ENCODE measurements around the gene MORC3.
"Not testable (repeated sequence)": the region's sequence is repeated elsewhere in the genome, so short reads cannot be mapped to it uniquely, and the experiment has no call there.

MORC3 gene

DNA sequence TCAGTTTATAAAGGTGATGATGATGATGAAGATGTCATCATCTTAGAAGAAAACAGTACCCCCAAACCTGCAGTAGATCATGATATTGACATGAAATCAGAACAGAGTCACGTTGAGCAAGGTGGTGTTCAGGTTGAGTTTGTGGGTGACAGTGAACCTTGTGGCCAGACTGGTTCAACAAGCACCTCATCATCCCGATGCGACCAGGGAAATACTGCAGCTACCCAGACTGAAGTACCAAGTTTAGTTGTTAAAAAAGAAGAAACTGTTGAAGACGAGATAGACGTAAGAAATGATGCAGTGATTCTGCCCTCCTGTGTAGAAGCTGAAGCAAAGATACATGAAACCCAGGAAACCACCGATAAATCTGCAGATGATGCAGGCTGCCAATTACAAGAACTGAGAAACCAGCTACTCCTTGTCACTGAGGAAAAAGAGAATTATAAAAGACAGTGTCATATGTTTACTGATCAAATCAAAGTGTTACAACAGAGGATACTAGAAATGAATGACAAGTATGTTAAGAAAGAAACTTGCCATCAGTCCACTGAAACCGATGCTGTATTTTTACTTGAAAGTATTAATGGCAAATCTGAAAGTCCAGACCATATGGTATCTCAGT lies 49.2 kb downstream of the MORC3 start:
- H3K4me3 ChIP-seq (ENCODE audit: low read length) = no peak overlapping the region
- H3K27me3 ChIP-seq (ENCODE audit: control insufficient read depth, insufficient read depth, low read length) = no peaks in the 10 kb centered on the region
- H3K36me3 ChIP-seq (ENCODE audit: control insufficient read depth, low read depth, low read length) = peaks cover 77% of the 10 kb centered on the region
- no peaks in the 10 kb centered on the region for H3K9me3 ChIP-seq (ENCODE audit: control insufficient read depth, low read depth, low read length)
- H3K9ac ChIP-seq (ENCODE audit: low read length) = no peak overlapping the region
- H3K27ac ChIP-seq (ENCODE audit: low read length) = no peak overlapping the region
- no peaks in the 10 kb centered on the region for H3K4me1 ChIP-seq (ENCODE audit: control insufficient read depth, low read depth, low read length)

DNA sequence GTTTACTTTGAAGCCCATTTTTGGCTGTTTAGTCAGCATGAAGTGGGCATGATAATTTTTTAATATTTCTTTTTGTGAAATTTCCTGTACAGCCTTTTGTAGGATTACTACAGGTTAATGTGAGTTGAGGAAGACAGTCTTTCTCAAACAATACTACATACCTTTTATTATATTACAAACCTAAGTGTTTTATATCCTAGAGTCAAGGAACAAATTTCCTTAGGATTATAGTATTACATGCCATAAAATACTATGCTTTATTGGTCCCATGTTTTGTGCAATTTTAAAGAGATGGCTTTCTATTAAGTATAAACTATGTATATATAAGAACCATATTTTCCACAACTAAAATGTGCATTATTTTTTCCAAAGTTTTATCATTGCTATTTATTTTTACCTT lies 56.0 kb downstream of the MORC3 start:
- H3K9me3 ChIP-seq (ENCODE audit: control insufficient read depth, low read depth, low read length) = no peaks in the 10 kb centered on the region
- H3K27me3 ChIP-seq (ENCODE audit: control insufficient read depth, insufficient read depth, low read length) = no peaks in the 10 kb centered on the region
- no peaks in the 10 kb centered on the region for H3K4me1 ChIP-seq (ENCODE audit: control insufficient read depth, low read depth, low read length)
- H3K4me3 ChIP-seq (ENCODE audit: low read length) = no peak overlapping the region
- H3K36me3 ChIP-seq (ENCODE audit: control insufficient read depth, low read depth, low read length) = peaks cover 43% of the 10 kb centered on the region
- no peak overlapping the region for H3K9ac ChIP-seq (ENCODE audit: low read length)
- H3K27ac ChIP-seq (ENCODE audit: low read length) = no peak overlapping the region

DNA sequence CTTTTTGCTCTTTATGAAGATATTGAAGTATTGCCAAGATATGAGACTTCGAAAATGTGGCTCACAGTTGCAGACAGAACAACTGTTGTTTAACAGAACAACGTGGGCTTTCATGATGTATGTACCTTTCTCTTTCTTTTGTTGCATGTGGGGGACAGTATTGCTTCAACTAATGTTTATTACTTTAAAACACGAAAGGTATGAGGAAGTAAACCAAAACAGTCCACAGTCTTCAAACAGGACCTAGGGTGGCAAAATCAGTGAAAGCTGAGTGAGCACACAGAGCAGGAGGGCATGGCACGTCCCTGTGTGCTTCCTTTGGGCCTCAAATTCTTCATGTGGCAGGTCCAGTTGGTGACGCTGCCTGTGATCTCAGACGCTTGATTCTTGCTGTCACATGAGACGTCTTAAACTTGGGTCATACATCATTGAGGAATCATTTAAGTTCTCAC lies 57.4 kb downstream of the MORC3 start:
- Histone ChIP-seq H3K4me3 (ENCODE audit: low read length) (no peak overlapping the region), H3K27ac (ENCODE audit: low read length) (no peak overlapping the region), H3K9ac (ENCODE audit: low read length) (no peak overlapping the region), H3K36me3 (ENCODE audit: control insufficient read depth, low read depth, low read length) (peaks cover 31% of the 10 kb centered on the region), H3K27me3 (ENCODE audit: control insufficient read depth, insufficient read depth, low read length) (no peaks in the 10 kb centered on the region), H3K9me3 (ENCODE audit: control insufficient read depth, low read depth, low read length) (no peaks in the 10 kb centered on the region), H3K4me1 (ENCODE audit: control insufficient read depth, low read depth, low read length) (no peaks in the 10 kb centered on the region)

DNA sequence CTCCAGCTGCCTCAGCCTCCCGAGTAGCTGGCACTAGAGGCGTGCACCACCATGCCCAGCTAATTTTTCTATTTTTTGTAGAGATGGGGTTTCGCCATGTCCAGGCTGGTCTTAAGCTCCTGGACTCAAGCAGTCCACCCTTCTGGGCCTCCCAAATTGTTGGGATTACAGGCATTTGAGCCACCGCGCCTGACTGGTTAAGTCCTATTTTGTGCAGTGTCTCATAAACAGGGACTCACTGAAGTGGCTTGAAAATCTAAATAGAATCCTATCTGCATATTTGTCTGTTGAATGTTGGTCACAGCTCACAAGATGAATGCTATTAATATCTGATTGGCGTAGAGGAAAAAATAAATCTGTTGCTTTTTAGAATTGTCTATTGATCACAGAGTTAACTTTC lies 59.3 kb downstream of the MORC3 start:
- H3K4me3 ChIP-seq (ENCODE audit: low read length) = no peak overlapping the region
- H3K27me3 ChIP-seq (ENCODE audit: control insufficient read depth, insufficient read depth, low read length) = no peaks in the 10 kb centered on the region
- H3K9ac ChIP-seq (ENCODE audit: low read length) = no peak overlapping the region
- no peaks in the 10 kb centered on the region for H3K4me1 ChIP-seq (ENCODE audit: control insufficient read depth, low read depth, low read length)
- H3K36me3 ChIP-seq (ENCODE audit: control insufficient read depth, low read depth, low read length) = peaks cover 20% of the 10 kb centered on the region
- no peaks in the 10 kb centered on the region for H3K9me3 ChIP-seq (ENCODE audit: control insufficient read depth, low read depth, low read length)
- H3K27ac ChIP-seq (ENCODE audit: low read length) = no peak overlapping the region

DNA sequence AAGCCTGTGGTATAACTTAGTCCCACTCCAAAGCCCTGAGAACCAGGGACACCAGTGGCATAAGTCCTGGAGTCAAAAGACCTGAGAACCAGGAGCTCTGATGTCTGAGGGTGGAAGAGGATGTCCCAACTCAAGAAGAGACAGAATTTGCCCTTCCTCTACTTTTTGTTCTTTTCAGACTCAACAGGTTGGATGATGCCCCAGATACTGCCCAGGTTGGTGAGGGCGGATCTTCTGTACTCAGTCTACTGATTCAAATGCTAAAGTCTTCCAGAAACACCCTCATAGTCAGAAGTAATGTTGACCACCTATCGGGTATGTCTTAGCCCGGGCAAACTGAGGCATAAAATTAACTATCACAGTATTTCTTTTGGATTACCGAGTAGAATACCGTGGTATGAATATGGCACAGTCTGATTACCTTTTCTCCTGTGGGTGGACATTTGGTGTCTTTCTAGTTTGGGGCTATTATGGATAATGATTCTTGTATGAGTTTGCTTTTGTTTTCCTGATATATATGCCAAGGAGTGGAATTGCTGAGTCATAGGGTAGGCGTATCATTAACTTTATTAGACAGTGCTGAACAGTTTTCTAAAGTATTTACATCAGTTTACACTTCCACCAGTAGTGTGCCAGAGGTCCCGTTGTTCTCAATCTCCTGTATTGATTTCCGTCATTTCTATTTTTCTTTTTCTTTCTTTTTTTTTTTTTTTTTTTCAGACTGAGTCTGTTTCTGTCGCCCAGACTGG lies 62.0 kb downstream of the MORC3 start:
- H3K4me1 ChIP-seq (ENCODE audit: control insufficient read depth, low read depth, low read length) = peaks cover 6% of the 10 kb centered on the region
- H3K4me3 ChIP-seq (ENCODE audit: low read length) = no peak overlapping the region
- no peak overlapping the region for H3K9ac ChIP-seq (ENCODE audit: low read length)
- no peaks in the 10 kb centered on the region for H3K27me3 ChIP-seq (ENCODE audit: control insufficient read depth, insufficient read depth, low read length)
- no peaks in the 10 kb centered on the region for H3K9me3 ChIP-seq (ENCODE audit: control insufficient read depth, low read depth, low read length)
- H3K36me3 ChIP-seq (ENCODE audit: control insufficient read depth, low read depth, low read length) = peaks cover 6% of the 10 kb centered on the region
- no peak overlapping the region for H3K27ac ChIP-seq (ENCODE audit: low read length)

DNA sequence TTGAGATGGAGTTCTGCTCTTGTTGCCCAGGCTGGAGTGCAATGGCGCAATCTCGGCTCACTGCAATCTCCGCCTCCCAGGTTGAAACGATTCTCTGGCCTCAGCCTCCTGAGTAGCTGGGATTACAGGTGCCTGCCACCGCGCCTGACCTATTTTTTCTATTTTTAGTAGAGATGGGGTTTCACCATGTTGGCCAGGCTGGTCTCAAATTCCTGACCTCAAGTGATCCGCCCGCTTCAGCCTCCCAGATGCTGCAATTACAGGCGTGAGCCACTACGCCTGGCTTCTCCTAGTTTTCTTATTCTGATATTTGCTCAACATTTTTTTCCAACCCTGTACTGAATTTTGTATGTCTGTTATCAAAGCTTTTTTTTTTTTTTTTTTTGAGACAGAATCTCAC lies 62.7 kb downstream of the MORC3 start:
- H3K9ac ChIP-seq (ENCODE audit: low read length); H3K9me3 ChIP-seq (ENCODE audit: control insufficient read depth, low read depth, low read length); H3K27ac ChIP-seq (ENCODE audit: low read length); H3K4me1 ChIP-seq (ENCODE audit: control insufficient read depth, low read depth, low read length); H3K27me3 ChIP-seq (ENCODE audit: control insufficient read depth, insufficient read depth, low read length); H3K36me3 ChIP-seq (ENCODE audit: control insufficient read depth, low read depth, low read length); H3K4me3 ChIP-seq (ENCODE audit: low read length): not testable (repeated sequence)

DNA sequence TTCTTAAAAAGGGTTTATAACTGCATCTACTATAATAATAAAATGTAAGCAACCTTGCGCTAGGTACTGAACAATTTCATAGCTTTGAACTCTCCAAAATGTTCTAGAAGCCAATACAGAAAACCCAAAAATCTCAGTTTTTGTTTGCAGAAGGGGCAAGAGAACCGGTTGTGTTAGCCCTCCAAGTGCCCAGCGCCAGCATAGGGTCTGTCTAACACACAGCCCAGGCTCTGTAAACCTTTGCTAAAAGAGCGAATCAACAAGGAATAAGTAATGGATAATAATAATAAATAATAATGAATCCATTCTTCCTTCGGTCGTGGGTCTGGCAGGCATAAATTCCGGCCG lies 64.9 kb downstream of the MORC3 start:
- Histone ChIP-seq H3K27me3 (ENCODE audit: control insufficient read depth, insufficient read depth, low read length) (no peaks in the 10 kb centered on the region), H3K27ac (ENCODE audit: low read length) (no peak overlapping the region), H3K36me3 (ENCODE audit: control insufficient read depth, low read depth, low read length) (no peaks in the 10 kb centered on the region), H3K9ac (ENCODE audit: low read length) (no peak overlapping the region), H3K4me1 (ENCODE audit: control insufficient read depth, low read depth, low read length) (peaks cover 6% of the 10 kb centered on the region), H3K4me3 (ENCODE audit: low read length) (peak overlapping the region; percentile 9), H3K9me3 (ENCODE audit: control insufficient read depth, low read depth, low read length) (no peaks in the 10 kb centered on the region)

DNA sequence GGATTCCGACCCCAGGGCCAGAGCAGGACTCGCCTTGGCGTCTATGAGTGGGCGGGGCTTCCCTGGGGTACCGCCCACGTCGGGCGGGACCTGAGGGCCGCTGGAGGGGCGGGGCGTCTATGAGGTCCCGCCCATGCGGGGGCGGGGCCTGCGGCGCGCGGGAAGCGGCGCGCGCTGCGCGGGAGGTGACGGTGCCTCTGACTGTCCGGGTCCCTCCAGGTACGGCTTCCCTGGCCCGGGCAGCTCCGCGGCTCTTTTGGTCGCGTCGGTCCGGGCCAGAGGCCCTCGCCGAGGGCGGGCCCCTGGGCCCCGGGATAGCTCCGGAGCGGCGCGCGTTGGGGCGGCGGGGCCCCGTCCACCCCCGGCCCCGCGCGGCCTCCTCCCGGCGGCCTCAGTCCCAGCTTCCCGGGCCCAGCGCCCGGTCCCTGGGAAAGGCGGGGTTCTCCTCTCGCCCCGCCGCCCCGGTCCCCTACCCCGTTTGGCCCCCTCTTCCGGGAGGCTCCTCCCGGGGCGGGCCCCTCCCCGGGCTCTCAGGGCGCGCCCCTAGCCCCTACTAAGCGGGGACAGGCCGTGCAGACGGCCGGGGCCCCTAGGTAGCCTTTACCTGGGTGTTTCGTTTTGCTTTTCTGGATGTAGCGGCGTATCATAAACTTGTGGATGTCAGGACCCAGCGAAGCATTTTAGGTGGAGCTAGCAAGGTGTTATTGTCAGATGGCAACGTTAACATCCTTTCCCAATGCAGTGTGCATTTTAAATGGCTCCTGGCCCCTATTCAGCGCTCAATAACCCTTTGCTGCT lies 65.4 kb downstream of the MORC3 start, which contains the start of gene CHAF1B:
Gene CHAF1B (plus strand): TSS at position 160 of the 798 bp plus-strand sequence. CDS start 745 bp downstream, outside the sequence.
- H3K27me3 ChIP-seq (ENCODE audit: control insufficient read depth, insufficient read depth, low read length) = no peaks in the 10 kb centered on the region
- peaks cover 6% of the 10 kb centered on the region for H3K4me1 ChIP-seq (ENCODE audit: control insufficient read depth, low read depth, low read length)
- H3K9ac ChIP-seq (ENCODE audit: low read length) = peak within 1 kb of the TSS; percentile 63
- no peak within 1 kb of the TSS for H3K27ac ChIP-seq (ENCODE audit: low read length)
- H3K36me3 ChIP-seq (ENCODE audit: control insufficient read depth, low read depth, low read length) = no peaks in the 10 kb centered on the region
- H3K9me3 ChIP-seq (ENCODE audit: control insufficient read depth, low read depth, low read length) = no peaks in the 10 kb centered on the region
- H3K4me3 ChIP-seq (ENCODE audit: low read length) = peak within 1 kb of the TSS; percentile 86

DNA sequence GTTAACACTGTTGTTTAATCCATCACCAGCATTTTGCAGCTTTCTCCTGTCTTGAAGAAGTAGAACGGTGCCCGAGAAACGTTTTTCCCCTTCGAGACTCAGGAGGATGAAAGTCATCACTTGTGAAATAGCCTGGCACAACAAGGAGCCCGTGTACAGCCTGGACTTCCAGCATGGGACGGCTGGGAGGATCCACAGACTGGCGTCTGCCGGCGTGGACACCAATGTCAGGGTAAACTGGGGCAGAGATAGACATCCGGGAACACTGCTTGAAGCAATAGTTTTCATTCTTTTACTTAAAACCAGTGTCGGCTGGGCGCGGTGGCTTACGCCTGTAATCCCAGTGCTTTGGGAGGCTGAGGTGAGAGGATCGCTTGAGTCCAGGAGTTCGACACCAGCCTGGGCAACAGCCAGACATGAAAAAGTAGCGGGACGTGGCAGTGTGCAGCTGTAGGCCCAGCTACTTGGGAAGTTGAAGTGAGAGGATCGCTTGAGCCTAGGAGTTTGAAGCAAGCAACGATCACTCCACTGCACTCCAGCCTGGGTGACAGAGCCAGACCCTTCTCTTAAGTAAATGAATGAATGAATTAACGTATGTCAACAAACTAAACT lies 66.1 kb downstream of the MORC3 start:
- H3K27ac ChIP-seq (ENCODE audit: low read length) = no peak overlapping the region
- no peaks in the 10 kb centered on the region for H3K27me3 ChIP-seq (ENCODE audit: control insufficient read depth, insufficient read depth, low read length)
- H3K4me3 ChIP-seq (ENCODE audit: low read length) = peak overlapping the region; percentile 86
- H3K9me3 ChIP-seq (ENCODE audit: control insufficient read depth, low read depth, low read length) = no peaks in the 10 kb centered on the region
- H3K36me3 ChIP-seq (ENCODE audit: control insufficient read depth, low read depth, low read length) = no peaks in the 10 kb centered on the region
- peak overlapping the region; percentile 63 for H3K9ac ChIP-seq (ENCODE audit: low read length)
- peaks cover 6% of the 10 kb centered on the region for H3K4me1 ChIP-seq (ENCODE audit: control insufficient read depth, low read depth, low read length)

DNA sequence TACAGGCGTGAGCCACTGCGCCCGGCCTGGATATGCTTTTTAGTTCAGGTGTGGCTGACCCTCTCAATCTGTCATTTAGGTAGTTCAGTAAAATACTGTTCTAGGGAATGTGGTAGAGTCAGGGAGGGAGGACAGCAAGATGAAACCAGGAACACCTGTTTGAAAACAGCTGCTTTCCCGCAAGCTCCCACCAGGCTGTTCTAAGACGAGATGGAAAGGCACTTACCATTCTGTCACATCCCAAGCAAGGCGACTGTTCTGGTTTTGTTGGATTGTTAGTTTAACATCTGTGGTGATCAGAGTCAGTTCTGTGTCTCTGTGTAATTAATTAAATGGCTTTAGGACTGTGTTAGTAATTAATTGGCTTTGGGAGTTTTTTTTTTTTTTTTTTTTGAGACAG lies 68.1 kb downstream of the MORC3 start:
- Histone ChIP-seq H3K4me1 (ENCODE audit: control insufficient read depth, low read depth, low read length) (peaks cover 6% of the 10 kb centered on the region), H3K9ac (ENCODE audit: low read length) (no peak overlapping the region), H3K4me3 (ENCODE audit: low read length) (no peak overlapping the region), H3K9me3 (ENCODE audit: control insufficient read depth, low read depth, low read length) (no peaks in the 10 kb centered on the region), H3K27ac (ENCODE audit: low read length) (no peak overlapping the region), H3K27me3 (ENCODE audit: control insufficient read depth, insufficient read depth, low read length) (no peaks in the 10 kb centered on the region), H3K36me3 (ENCODE audit: control insufficient read depth, low read depth, low read length) (no peaks in the 10 kb centered on the region)

DNA sequence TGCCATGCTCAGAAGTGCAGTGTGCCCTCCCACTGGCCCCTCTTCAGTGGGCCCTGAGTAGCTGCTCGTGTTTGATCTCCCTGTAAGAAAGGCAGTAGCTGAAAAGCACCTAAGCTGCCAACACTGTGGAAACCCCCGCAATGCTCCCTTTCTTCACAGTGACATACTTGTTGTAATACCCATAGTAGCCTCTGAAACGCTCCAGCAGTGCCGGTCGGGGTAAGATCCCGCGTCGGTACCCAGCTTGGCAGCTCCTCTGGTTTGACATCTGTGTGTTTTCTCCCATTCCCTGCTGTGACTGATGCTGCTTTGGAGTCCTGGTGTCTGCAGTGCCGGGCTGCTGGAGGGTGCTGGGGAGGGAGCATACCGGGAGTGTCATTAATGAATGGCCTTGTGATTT lies 68.8 kb downstream of the MORC3 start:
- Histone ChIP-seq H3K4me3 (ENCODE audit: low read length) (no peak overlapping the region), H3K9ac (ENCODE audit: low read length) (no peak overlapping the region), H3K36me3 (ENCODE audit: control insufficient read depth, low read depth, low read length) (no peaks in the 10 kb centered on the region), H3K27ac (ENCODE audit: low read length) (no peak overlapping the region), H3K9me3 (ENCODE audit: control insufficient read depth, low read depth, low read length) (no peaks in the 10 kb centered on the region), H3K4me1 (ENCODE audit: control insufficient read depth, low read depth, low read length) (peaks cover 6% of the 10 kb centered on the region), H3K27me3 (ENCODE audit: control insufficient read depth, insufficient read depth, low read length) (no peaks in the 10 kb centered on the region)
